ENCODE results near the gene PRKCH.

- no peak for TF ChIP-seq POLR2A (IDR thresholded peaks at IDR 0.05; ENCODE audit: low read length)
- no peak for TF ChIP-seq GATA1 (IDR thresholded peaks at IDR 0.05; ENCODE audit: low read depth, low read length)
Measured at GRCh38 chr14:61540931-61541330, 219.6 kb downstream of the PRKCH start.
